Measurements from ENCODE around the gene NUP160.
"Not testable (repeated sequence)": the region's sequence is repeated elsewhere in the genome, so short reads cannot be mapped to it uniquely, and the experiment has no call there.

NUP160 gene

GRCh38 chr11:47847537-47847891, 636 bp downstream of the NUP160 start:
- no peaks in the 10 kb centered on the region for H3K4me1 ChIP-seq (ENCODE audit: control insufficient read depth, insufficient read depth, low read length)
- no peak overlapping the region for H3K27ac ChIP-seq (ENCODE audit: low read length)
- no CpG with 5 or more reads among the region's 8 CpGs for WGBS (ENCODE audit: insufficient coverage, insufficient read length)

DNA sequence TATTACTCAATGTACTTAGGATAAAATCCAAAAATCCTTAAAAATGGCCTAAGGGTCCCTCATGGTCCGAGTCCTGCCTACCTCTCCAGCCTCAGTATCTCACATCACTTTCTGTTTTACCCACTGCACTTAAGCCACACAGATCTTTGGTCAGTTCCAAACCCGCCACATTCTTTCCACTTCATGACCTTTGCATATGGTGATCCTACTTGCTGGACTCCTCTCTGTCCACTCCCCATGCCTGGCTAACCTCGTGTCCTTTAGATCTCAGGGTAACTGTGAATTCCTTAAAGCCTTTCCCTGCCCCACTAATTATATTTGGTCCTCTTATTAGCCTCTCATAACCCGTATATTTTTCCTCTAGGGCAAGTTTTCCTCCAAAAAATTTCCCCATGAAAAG, 1.2 kb downstream of the NUP160 start:
- Histone ChIP-seq H3K9me3 (ENCODE audit: control insufficient read depth, insufficient read depth, low read length) (no peaks in the 10 kb centered on the region), H3K4me1 (ENCODE audit: control insufficient read depth, insufficient read depth, low read length) (no peaks in the 10 kb centered on the region), H3K36me3 (ENCODE audit: control insufficient read depth, insufficient read depth, low read length) (peaks cover 13% of the 10 kb centered on the region; the same call in 1 of the 2 replicates), H3K4me3 (ENCODE audit: low read length) (no peak overlapping the region; the same call in 1 of the 2 replicates), H3K27me3 (ENCODE audit: control insufficient read depth, insufficient read depth, low read length) (no peaks in the 10 kb centered on the region), H3K27ac (ENCODE audit: low read length) (no peak overlapping the region)
- WGBS (ENCODE audit: insufficient coverage, insufficient read length): no CpG with 5 or more reads among the region's 4 CpGs
- no peak for DNase-seq (ENCODE audit: low read depth, low spot score)

More at GRCh38 chr11:47847537-47847891, 636 bp downstream of the NUP160 start:
- Histone ChIP-seq H3K27me3 (ENCODE audit: control insufficient read depth, insufficient read depth, low read length) (no peaks in the 10 kb centered on the region), H3K4me3 (ENCODE audit: low read length) (peak overlapping the region; percentile 87), H3K9me3 (ENCODE audit: control insufficient read depth, insufficient read depth, low read length) (no peaks in the 10 kb centered on the region), H3K36me3 (ENCODE audit: control insufficient read depth, insufficient read depth, low read length) (peaks cover 8% of the 10 kb centered on the region; the same call in 1 of the 2 replicates)
- DNase-seq (ENCODE audit: low read depth, low spot score): no peak

GRCh38 chr11:47843361-47844055, 4.6 kb downstream of the NUP160 start:
- H3K9me3 ChIP-seq (ENCODE audit: control insufficient read depth, insufficient read depth, low read length): no peaks in the 10 kb centered on the region
- peaks cover 20% of the 10 kb centered on the region; the same call in 1 of the 2 replicates for H3K36me3 ChIP-seq (ENCODE audit: control insufficient read depth, insufficient read depth, low read length)
- no peaks in the 10 kb centered on the region for H3K4me1 ChIP-seq (ENCODE audit: control insufficient read depth, insufficient read depth, low read length)
- no peak for DNase-seq (ENCODE audit: low read depth, low spot score)
- no peak overlapping the region for H3K27ac ChIP-seq (ENCODE audit: low read length)
- H3K27me3 ChIP-seq (ENCODE audit: control insufficient read depth, insufficient read depth, low read length): no peaks in the 10 kb centered on the region
- no CpG with 5 or more reads among the region's 7 CpGs for WGBS (ENCODE audit: insufficient coverage, insufficient read length)
- no peak overlapping the region for H3K4me3 ChIP-seq (ENCODE audit: low read length)

DNA sequence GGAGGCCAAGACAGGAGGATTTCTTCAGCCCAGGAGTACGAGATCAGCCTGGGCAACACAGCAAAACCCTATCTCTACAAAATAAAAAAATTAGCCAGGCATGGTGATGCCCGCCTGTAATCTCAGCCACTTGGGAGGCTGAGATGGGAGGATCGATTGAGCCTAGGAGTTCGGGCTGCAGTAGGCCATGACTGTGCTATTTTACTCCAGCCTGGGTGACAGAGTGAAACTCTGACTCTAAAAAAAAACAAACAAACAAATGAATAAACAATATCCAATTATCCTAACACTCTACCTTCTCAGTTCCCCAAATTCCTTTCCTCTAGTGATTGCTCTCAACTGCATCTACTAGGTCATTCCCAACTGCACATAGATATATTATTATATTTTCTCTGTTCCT, 5.4 kb downstream of the NUP160 start:
- no peak for DNase-seq (ENCODE audit: low read depth, low spot score)
- no peaks in the 10 kb centered on the region for H3K27me3 ChIP-seq (ENCODE audit: control insufficient read depth, insufficient read depth, low read length)
- H3K27ac ChIP-seq (ENCODE audit: low read length): no peak overlapping the region
- no peak overlapping the region for H3K4me3 ChIP-seq (ENCODE audit: low read length)
- H3K36me3 ChIP-seq (ENCODE audit: control insufficient read depth, insufficient read depth, low read length): peaks cover 24% of the 10 kb centered on the region; the same call in 1 of the 2 replicates
- no peaks in the 10 kb centered on the region for H3K4me1 ChIP-seq (ENCODE audit: control insufficient read depth, insufficient read depth, low read length)
- no peaks in the 10 kb centered on the region for H3K9me3 ChIP-seq (ENCODE audit: control insufficient read depth, insufficient read depth, low read length)
- no CpG with 5 or more reads among the region's 4 CpGs for WGBS (ENCODE audit: insufficient coverage, insufficient read length)

DNA sequence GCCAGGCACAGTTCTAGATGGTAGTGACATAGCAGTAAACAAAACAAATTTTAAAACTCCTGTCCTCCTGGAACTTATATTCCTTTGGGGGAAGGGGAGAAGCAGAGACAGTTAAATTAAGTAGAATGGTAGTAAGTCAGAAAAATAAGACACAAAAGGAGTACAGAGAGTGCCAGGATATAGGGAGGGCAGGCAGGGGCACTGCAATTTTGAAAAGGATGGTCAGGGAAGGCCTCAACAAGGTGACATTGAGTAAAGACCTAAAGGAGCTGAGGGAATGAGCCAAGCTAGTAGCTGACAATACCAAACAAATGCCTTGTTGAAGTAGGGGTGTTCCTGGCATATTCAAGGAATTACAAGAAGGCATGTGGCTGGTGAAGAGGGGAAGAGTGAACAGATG, 10.2 kb downstream of the NUP160 start:
- no peak for DNase-seq (ENCODE audit: low read depth, low spot score)
- H3K9me3 ChIP-seq (ENCODE audit: control insufficient read depth, insufficient read depth, low read length): no peaks in the 10 kb centered on the region
- H3K4me1 ChIP-seq (ENCODE audit: control insufficient read depth, insufficient read depth, low read length): no peaks in the 10 kb centered on the region
- H3K27me3 ChIP-seq (ENCODE audit: control insufficient read depth, insufficient read depth, low read length): no peaks in the 10 kb centered on the region
- no peak overlapping the region for H3K27ac ChIP-seq (ENCODE audit: low read length)
- H3K36me3 ChIP-seq (ENCODE audit: control insufficient read depth, insufficient read depth, low read length): peaks cover 39% of the 10 kb centered on the region
- no peak overlapping the region for H3K4me3 ChIP-seq (ENCODE audit: low read length)

GRCh38 chr11:47837292-47837691, 10.9 kb downstream of the NUP160 start:
- no peaks in the 10 kb centered on the region for H3K9me3 ChIP-seq (ENCODE audit: control insufficient read depth, insufficient read depth, low read length)
- DNase-seq (ENCODE audit: low read depth, low spot score): no peak
- no CpG with 5 or more reads among the region's 6 CpGs for WGBS (ENCODE audit: insufficient coverage, insufficient read length)
- H3K4me3 ChIP-seq (ENCODE audit: low read length): no peak overlapping the region
- H3K4me1 ChIP-seq (ENCODE audit: control insufficient read depth, insufficient read depth, low read length): no peaks in the 10 kb centered on the region
- H3K36me3 ChIP-seq (ENCODE audit: control insufficient read depth, insufficient read depth, low read length): peaks cover 38% of the 10 kb centered on the region
- H3K27me3 ChIP-seq (ENCODE audit: control insufficient read depth, insufficient read depth, low read length): no peaks in the 10 kb centered on the region
- no peak overlapping the region for H3K27ac ChIP-seq (ENCODE audit: low read length)

GRCh38 chr11:47830013-47830412, 18.1 kb downstream of the NUP160 start:
- H3K27ac ChIP-seq (ENCODE audit: low read length); H3K9me3 ChIP-seq (ENCODE audit: control insufficient read depth, insufficient read depth, low read length): not testable (repeated sequence)
- WGBS (ENCODE audit: insufficient coverage, insufficient read length): no CpG with 5 or more reads among the region's 1 CpG

DNA sequence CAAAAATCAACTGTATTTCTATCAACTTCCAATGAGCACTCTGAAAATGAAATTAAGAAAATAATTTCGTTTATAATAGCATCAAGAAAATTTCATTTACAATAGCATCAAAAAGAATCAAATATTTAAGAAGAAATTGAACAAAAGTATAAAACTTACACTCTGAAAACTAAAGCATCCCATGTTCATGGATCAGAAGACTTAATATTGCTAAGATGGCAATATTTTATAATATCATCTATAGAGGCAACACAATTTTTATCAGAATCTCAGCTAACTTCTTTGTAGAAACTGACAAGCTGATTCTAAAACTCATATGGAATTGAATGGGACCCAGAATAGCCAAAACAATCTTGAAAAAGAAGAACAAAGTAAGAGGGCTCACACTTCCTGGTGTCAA, 19.9 kb downstream of the NUP160 start:
- no peak overlapping the region for H3K27ac ChIP-seq (ENCODE audit: low read length)
- no CpG with 5 or more reads among the region's 1 CpG for WGBS (ENCODE audit: insufficient coverage, insufficient read length)

More at GRCh38 chr11:47830013-47830412, 18.1 kb downstream of the NUP160 start:
- not testable (repeated sequence) for DNase-seq (ENCODE audit: low read depth, low spot score); H3K4me3 ChIP-seq (ENCODE audit: low read length); H3K27me3 ChIP-seq (ENCODE audit: control insufficient read depth, insufficient read depth, low read length); H3K36me3 ChIP-seq (ENCODE audit: control insufficient read depth, insufficient read depth, low read length); H3K4me1 ChIP-seq (ENCODE audit: control insufficient read depth, insufficient read depth, low read length)

GRCh38 chr11:47822664-47823063, 25.5 kb downstream of the NUP160 start:
- not testable (repeated sequence) for H3K36me3 ChIP-seq (ENCODE audit: control insufficient read depth, insufficient read depth, low read length); H3K27ac ChIP-seq (ENCODE audit: low read length); DNase-seq (ENCODE audit: low read depth, low spot score); H3K9me3 ChIP-seq (ENCODE audit: control insufficient read depth, insufficient read depth, low read length); H3K4me1 ChIP-seq (ENCODE audit: control insufficient read depth, insufficient read depth, low read length); H3K27me3 ChIP-seq (ENCODE audit: control insufficient read depth, insufficient read depth, low read length); H3K4me3 ChIP-seq (ENCODE audit: low read length)
- WGBS (ENCODE audit: insufficient coverage, insufficient read length): no CpG with 5 or more reads among the region's 6 CpGs

More for the DNA sequence above, 19.9 kb downstream of the NUP160 start:
- no peaks in the 10 kb centered on the region for H3K9me3 ChIP-seq (ENCODE audit: control insufficient read depth, insufficient read depth, low read length)
- H3K27me3 ChIP-seq (ENCODE audit: control insufficient read depth, insufficient read depth, low read length): no peaks in the 10 kb centered on the region
- no peak overlapping the region for H3K4me3 ChIP-seq (ENCODE audit: low read length)
- no peaks in the 10 kb centered on the region for H3K4me1 ChIP-seq (ENCODE audit: control insufficient read depth, insufficient read depth, low read length)
- DNase-seq (ENCODE audit: low read depth, low spot score): no peak
- H3K36me3 ChIP-seq (ENCODE audit: control insufficient read depth, insufficient read depth, low read length): peaks cover 2% of the 10 kb centered on the region; the same call in 1 of the 2 replicates

DNA sequence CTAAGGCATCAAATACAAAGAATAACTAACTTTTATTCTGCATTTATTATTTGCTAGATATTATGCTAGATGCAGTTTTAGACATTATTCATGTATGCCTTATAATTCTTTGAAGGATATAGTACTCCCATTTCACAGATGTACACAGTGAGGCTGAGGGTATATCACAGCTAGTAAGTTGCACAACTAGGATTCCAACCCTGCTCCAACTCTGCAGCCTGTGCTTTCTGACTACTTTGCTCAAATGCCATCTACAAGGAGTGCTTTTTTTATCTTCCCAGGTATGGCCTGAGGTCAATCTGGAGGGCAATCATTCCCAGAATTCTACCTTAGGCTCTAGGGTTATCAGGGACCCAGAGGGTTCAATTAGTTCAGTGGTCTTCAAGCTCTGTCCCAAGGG, 28.4 kb downstream of the NUP160 start:
- Histone ChIP-seq H3K27ac (ENCODE audit: low read length) (no peak overlapping the region), H3K36me3 (ENCODE audit: control insufficient read depth, insufficient read depth, low read length) (peaks cover 7% of the 10 kb centered on the region; the same call in 1 of the 2 replicates), H3K4me3 (ENCODE audit: low read length) (no peak overlapping the region), H3K27me3 (ENCODE audit: control insufficient read depth, insufficient read depth, low read length) (no peaks in the 10 kb centered on the region), H3K9me3 (ENCODE audit: control insufficient read depth, insufficient read depth, low read length) (no peaks in the 10 kb centered on the region), H3K4me1 (ENCODE audit: control insufficient read depth, insufficient read depth, low read length) (no peaks in the 10 kb centered on the region)
- DNase-seq (ENCODE audit: low read depth, low spot score): no peak

- Histone ChIP-seq H3K4me1 (ENCODE audit: control insufficient read depth, insufficient read depth, low read length) (no peaks in the 10 kb centered on the region), H3K36me3 (ENCODE audit: control insufficient read depth, insufficient read depth, low read length) (peaks cover 19% of the 10 kb centered on the region; the same call in 1 of the 2 replicates), H3K4me3 (ENCODE audit: low read length) (no peak overlapping the region), H3K27ac (ENCODE audit: low read length) (no peak overlapping the region), H3K27me3 (ENCODE audit: control insufficient read depth, insufficient read depth, low read length) (no peaks in the 10 kb centered on the region), H3K9me3 (ENCODE audit: control insufficient read depth, insufficient read depth, low read length) (no peaks in the 10 kb centered on the region)
- DNase-seq (ENCODE audit: low read depth, low spot score): no peak
- WGBS (ENCODE audit: insufficient coverage, insufficient read length): no CpG with 5 or more reads among the region's 1 CpG
Observed at GRCh38 chr11:47800759-47801158, 47.4 kb downstream of the NUP160 start.
